Left ventricle myocardium inferior (tissue), 1 donor: ENCODE measurements around the gene STRN. TPM values are rescaled to one million over a fixed set of nuclear protein-coding genes. Genes with fewer than 3 reads are reported as not detected.
A peak's percentile ranks its signal among the peaks of the same experiment; 100 is the strongest.
"Not testable (repeated sequence)": the region's sequence is repeated elsewhere in the genome, so short reads cannot be mapped to it uniquely, and the experiment has no call there.

Source experiments
- DNase-seq: peaks from one replicate; pipeline ENCODE4 v3.0.0-alpha.2; 2020
- H3K27ac ChIP-seq: fragments of 200-600 bp; replicated peaks from 2 replicates; pipeline ENCODE4 v1.8.0; 2021
- H3K27me3 ChIP-seq: fragments of 200-600 bp; 2 replicates; pipeline ENCODE4 v1.8.0; 2021; ENCODE audit warnings: low read depth
- H3K36me3 ChIP-seq: fragments of 200-600 bp; 2 replicates; pipeline ENCODE4 v1.8.0; 2021
- H3K4me1 ChIP-seq: fragments of 200-600 bp; 2 replicates; pipeline ENCODE4 v1.8.0; 2021
- H3K4me3 ChIP-seq: fragments of 200-600 bp; 2 replicates; pipeline ENCODE4 v1.8.0; 2021; ENCODE audit warnings: mild to moderate bottlenecking, moderate library complexity
- H3K9me3 ChIP-seq: fragments of 200-600 bp; replicated peaks from 2 replicates; pipeline ENCODE4 v1.8.0; 2021
- CTCF ChIP-seq: fragments of 200-600 bp; IDR thresholded peaks from 2 replicates; pipeline ENCODE4 v1.8.0; 2021; ENCODE audit warnings: antibody characterized with exemption, mild to moderate bottlenecking, borderline replicate concordance
- intact Hi-C: fragments of 100-400 bp; cut with micrococcal nuclease; formaldehyde crosslinking; loops from one replicate; pipeline ENCODE4 v1.11.0; 2022
- total RNA-seq: library from RNA; stranded (reverse); fragmentation: NEBNext Ultra II Directional; extraction: Animal tissue kit (Norgen Biotek cat#: 25700); gene quantifications from one replicate; pipeline ENCODE4 v1.2.1, GENCODE V29; 2021
- donor health status: DM: no; HTN: yes; CAD: no; lungs with severe emphysema.

STRN gene
- total RNA-seq, 1 donor from 2014 or later: 55.2 TPM

GRCh38 chr2:36951574-36951973 is 14.8 kb downstream of the STRN start:
- Histone ChIP-seq H3K4me3 (no peak overlapping the region), H3K4me1 (peaks cover 61% of the 10 kb centered on the region), H3K9me3 (no peaks in the 10 kb centered on the region), H3K36me3 (no peaks in the 10 kb centered on the region), H3K27ac (peak overlapping the region; percentile 41), H3K27me3 (no peaks in the 10 kb centered on the region)
- intact Hi-C loops: no loop called here
- no peak for DNase-seq
- TF ChIP-seq CTCF: no peak

DNA sequence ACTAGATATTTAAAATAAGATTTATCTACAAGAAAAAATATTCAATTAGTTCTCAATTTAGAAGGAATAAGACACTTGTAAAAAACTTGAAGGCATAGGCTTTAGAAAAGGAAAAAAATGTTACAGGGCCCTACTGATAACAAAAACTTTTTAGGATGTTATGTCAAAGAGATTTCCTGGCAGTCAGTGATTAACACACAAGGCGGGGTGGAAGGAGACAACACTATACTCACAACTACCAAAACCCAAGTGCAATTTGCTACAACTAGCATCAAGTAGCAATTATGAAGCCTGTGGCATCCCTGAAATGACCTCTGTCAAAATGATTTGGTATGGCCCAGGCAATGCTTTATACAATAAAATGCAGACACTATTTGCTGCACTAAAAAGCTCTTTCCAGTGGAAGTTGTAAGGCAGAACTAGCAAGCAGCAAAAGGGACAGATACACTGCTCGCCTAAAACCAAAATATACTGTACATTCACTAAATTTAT is 15.3 kb downstream of the STRN start:
- intact Hi-C loops: no loop called here
- TF ChIP-seq CTCF: no peak
- Histone ChIP-seq H3K36me3 (no peaks in the 10 kb centered on the region), H3K27ac (peak overlapping the region; percentile 41), H3K27me3 (no peaks in the 10 kb centered on the region), H3K4me1 (peaks cover 56% of the 10 kb centered on the region), H3K9me3 (no peaks in the 10 kb centered on the region), H3K4me3 (no peak overlapping the region)
- DNase-seq: no peak

- H3K4me3 ChIP-seq: no peak overlapping the region
- no peak overlapping the region for H3K27ac ChIP-seq
- H3K27me3 ChIP-seq: no peaks in the 10 kb centered on the region
- no peak for TF ChIP-seq CTCF
- intact Hi-C loops: no loop called here
- no peak for DNase-seq
- no peaks in the 10 kb centered on the region for H3K36me3 ChIP-seq
- H3K4me1 ChIP-seq: peaks cover 43% of the 10 kb centered on the region
- H3K9me3 ChIP-seq: no peaks in the 10 kb centered on the region
These were observed 16.5 kb downstream of the STRN start for GRCh38 chr2:36949845-36950244.

GRCh38 chr2:36945240-36945639 is 21.1 kb downstream of the STRN start:
- intact Hi-C loops, DNase-seq, H3K9me3 ChIP-seq, H3K27ac ChIP-seq, H3K36me3 ChIP-seq, H3K4me3 ChIP-seq, H3K27me3 ChIP-seq: not testable (repeated sequence)
- peaks cover 23% of the 10 kb centered on the region for H3K4me1 ChIP-seq

DNA sequence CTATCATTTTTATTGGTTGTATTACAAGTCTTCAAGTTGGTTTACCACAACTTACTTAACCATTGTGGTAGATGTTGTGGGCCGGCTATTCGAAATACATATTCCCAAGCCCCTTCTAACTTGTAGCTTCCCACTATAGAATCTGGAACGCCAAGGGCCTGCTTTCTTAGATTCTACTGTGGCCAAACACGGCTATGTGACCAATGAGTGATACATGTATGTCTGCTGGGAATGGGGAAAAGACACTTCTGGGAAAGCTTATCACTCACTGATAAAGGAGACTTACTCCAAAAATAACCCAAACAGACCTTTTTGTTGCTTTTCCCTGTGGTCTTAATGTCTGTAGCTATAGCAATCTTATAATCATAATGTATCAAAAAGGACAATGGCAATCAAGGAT is 24.5 kb downstream of the STRN start:
- H3K27me3 ChIP-seq: no peaks in the 10 kb centered on the region
- peak overlapping the region; percentile 27 for H3K27ac ChIP-seq
- DNase-seq: no peak
- no peaks in the 10 kb centered on the region for H3K9me3 ChIP-seq
- no peak overlapping the region for H3K4me3 ChIP-seq
- intact Hi-C loops: no loop called here
- H3K4me1 ChIP-seq: peaks cover 17% of the 10 kb centered on the region
- no peaks in the 10 kb centered on the region for H3K36me3 ChIP-seq
- TF ChIP-seq CTCF: no peak

DNA sequence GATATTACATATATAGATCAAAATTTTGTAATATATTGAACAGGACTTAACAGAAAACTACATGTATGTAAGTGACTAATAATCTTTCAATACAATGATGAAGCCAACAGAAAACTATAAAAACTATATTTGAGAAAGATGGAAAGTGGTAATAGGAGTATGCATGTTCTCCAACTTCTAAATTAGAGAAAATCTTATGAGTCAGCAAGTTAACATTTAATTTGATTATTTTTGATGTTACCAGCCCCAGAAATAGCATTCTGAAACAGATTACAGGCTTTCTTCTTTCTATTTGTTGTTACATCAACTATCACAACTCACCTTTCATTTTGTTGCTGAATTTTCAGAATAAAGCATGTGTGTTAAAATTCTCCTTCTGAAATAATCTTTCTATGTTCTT is 29.8 kb downstream of the STRN start:
- H3K9me3 ChIP-seq, H3K36me3 ChIP-seq, DNase-seq, H3K27me3 ChIP-seq, intact Hi-C loops, H3K4me3 ChIP-seq, H3K27ac ChIP-seq: not testable (repeated sequence)
- peaks cover 22% of the 10 kb centered on the region for H3K4me1 ChIP-seq

GRCh38 chr2:36931688-36932087 is 34.6 kb downstream of the STRN start:
- peaks cover 44% of the 10 kb centered on the region for H3K4me1 ChIP-seq
- peak overlapping the region; percentile 85 for H3K27ac ChIP-seq
- H3K27me3 ChIP-seq, H3K4me3 ChIP-seq, DNase-seq, intact Hi-C loops, H3K9me3 ChIP-seq, H3K36me3 ChIP-seq: not testable (repeated sequence)

DNA sequence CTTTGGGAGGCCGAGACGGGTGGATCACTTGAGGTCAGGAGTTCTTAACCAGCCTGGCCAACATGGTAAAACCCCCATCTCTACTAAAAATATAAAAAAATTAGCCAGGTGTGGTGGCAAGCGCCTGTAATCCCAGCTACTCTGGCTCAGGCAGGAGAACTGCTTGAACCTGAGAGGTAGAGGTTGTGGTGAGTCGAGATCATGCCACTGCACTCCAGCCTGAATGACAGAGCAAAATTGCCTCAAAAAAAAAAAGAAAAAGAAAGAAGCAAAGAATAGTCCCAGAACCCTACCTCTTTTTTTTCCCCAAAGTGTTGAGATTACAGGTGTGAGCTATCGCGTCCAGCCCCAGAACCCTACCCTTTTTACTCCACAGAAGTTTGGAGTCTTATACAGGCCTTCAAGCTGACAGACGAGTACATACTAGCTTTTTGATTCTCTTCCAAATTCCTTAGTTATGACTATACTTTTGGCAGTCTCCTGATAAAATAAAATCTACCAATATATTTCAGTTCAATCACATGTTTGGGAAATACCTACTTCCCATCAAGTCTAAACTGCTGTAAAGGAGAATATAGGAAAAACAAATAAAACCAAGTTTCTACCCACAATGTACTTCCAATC is 35.4 kb downstream of the STRN start:
- Histone ChIP-seq H3K27ac (peak overlapping the region; percentile 85), H3K4me1 (peaks cover 49% of the 10 kb centered on the region)
- intact Hi-C loops, H3K36me3 ChIP-seq, H3K9me3 ChIP-seq, H3K4me3 ChIP-seq, DNase-seq, H3K27me3 ChIP-seq: not testable (repeated sequence)

- intact Hi-C loops: not testable (repeated sequence)
- peak overlapping the region; percentile 64 for H3K27ac ChIP-seq
These were observed 39.9 kb downstream of the STRN start for GRCh38 chr2:36926175-36927132.

More at GRCh38 chr2:36926175-36927132, 39.9 kb downstream of the STRN start:
- H3K27me3 ChIP-seq, H3K9me3 ChIP-seq, DNase-seq, H3K36me3 ChIP-seq: not testable (repeated sequence)
- H3K4me1 ChIP-seq: peaks cover 47% of the 10 kb centered on the region
- H3K4me3 ChIP-seq: peak overlapping the region; percentile 12
